ENCODE measurements around the gene PWWP2A. TPM values are rescaled to one million over a fixed set of nuclear protein-coding genes. Genes with fewer than 3 reads are reported as not detected.

The PWWP2A gene
- total and polyA plus RNA-seq, 11 donors, result 3.5 to 13.7 (median 10.1) TPM

DNA sequence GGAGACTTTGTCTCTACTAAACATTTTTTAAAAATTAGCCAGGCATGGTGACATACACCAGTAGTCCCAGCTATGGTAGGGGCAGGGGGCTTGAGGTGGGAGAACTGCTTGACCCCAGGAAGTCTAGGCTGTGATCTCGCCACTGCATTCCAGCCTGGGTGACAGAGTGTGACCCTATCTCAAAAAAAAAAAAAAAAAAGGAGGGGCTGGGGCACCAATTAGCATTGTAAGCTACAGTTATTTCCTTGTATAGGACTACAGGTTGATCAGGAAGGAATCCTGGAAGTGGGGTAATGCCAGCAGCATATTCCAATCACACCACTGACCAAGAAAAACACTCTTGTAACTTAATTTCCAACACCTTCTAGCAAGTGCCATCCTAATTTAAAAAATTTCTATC is 32.1 kb downstream of the PWWP2A start:
- Histone ChIP-seq H3K27ac (no peak overlapping the region), H3K4me3 (no peak overlapping the region), H3K9me3 (no peaks in the 10 kb centered on the region), H3K36me3 (peaks cover 0 to 14% (median 3%) of the 10 kb centered on the region in 9 donors), H3K4me1 (peaks cover 0 to 22% (median 0%) of the 10 kb centered on the region in 12 donors), H3K27me3 (no peaks in the 10 kb centered on the region)
- WGBS, 4 donors, result 94 to 100% (median 98%) methylated on average over 1 of the region's 1 CpG
- intact Hi-C loops (cut with DNase I), result no loop called here
- TF ChIP-seq, protein P1, sequence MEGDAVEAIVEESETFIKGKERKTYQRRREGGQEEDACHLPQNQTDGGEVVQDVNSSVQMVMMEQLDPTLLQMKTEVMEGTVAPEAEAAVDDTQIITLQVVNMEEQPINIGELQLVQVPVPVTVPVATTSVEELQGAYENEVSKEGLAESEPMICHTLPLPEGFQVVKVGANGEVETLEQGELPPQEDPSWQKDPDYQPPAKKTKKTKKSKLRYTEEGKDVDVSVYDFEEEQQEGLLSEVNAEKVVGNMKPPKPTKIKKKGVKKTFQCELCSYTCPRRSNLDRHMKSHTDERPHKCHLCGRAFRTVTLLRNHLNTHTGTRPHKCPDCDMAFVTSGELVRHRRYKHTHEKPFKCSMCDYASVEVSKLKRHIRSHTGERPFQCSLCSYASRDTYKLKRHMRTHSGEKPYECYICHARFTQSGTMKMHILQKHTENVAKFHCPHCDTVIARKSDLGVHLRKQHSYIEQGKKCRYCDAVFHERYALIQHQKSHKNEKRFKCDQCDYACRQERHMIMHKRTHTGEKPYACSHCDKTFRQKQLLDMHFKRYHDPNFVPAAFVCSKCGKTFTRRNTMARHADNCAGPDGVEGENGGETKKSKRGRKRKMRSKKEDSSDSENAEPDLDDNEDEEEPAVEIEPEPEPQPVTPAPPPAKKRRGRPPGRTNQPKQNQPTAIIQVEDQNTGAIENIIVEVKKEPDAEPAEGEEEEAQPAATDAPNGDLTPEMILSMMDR (IDR thresholded peaks at IDR 0.05), result no peak
- ATAC-seq (no peak), DNase-seq (no peak)

DNA sequence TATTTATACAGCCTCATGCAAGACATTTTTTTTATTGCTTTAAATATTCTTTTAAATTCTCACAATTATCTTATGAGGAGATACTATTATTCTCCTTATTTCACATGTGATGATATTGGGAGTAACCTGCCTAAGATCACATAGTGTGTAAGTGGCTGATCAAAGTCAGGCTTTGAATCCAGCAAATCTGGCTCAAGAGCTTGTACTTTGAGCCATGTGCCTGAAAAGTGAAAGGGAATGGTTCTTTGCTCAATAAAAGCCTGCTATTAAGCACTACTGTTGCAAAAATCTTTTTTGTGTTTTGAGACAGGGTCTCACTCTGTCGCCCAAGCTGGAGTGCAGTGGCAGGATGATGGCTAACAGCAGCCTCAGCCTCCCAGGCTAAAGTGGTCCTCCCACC is 35.1 kb downstream of the PWWP2A start:
- H3K36me3 ChIP-seq, result peaks cover 0 to 18% (median 0%) of the 10 kb centered on the region in 9 donors
- no peaks in the 10 kb centered on the region for H3K27me3 ChIP-seq
- TF ChIP-seq, protein P1 (IDR thresholded peaks at IDR 0.05), result no peak
- TF ChIP-seq POLR2A (IDR thresholded peaks at IDR 0.05), result no peak
- no peak for ATAC-seq
- no peak overlapping the region for H3K4me3 ChIP-seq
- intact Hi-C loops (cut with DNase I), result loop anchor here in 1 of 10 donors (5.0 kb wide), 1 partner anchor 263 kb away; no protein-coding TSS in a partner anchor
- H3K9me3 ChIP-seq, result no peaks in the 10 kb centered on the region
- no peak overlapping the region for H3K27ac ChIP-seq
- WGBS, 4 donors, result 92 to 100% (median 99%) methylated on average over 1 of the region's 1 CpG
- peaks cover 0 to 12% (median 0%) of the 10 kb centered on the region in 12 donors for H3K4me1 ChIP-seq
- DNase-seq, result no peak

DNA sequence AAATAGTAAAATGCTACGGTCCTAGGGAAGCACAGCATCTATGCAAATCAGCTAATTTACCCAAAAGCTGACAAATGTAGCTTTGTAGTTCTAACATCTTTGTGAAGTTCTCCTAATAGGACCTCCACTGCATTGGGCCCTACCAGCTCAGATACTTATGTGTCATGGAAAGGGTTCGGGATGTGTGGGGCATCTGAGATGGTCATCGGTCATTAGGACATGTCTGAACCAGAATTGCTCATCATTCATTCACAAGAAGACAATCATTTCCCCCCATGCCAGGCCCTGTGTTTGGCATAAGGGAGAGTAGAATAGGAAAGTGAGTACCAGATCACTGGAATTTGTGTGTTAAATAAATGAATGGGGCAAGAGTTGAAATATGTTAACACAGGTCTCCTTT is 35.7 kb downstream of the PWWP2A start:
- H3K4me1 ChIP-seq, result peaks cover 0 to 11% (median 0%) of the 10 kb centered on the region in 12 donors
- H3K4me3 ChIP-seq, result no peak overlapping the region
- no peaks in the 10 kb centered on the region for H3K9me3 ChIP-seq
- DNase-seq (no peak), ATAC-seq (no peak)
- H3K36me3 ChIP-seq, result peaks cover 0 to 23% (median 3%) of the 10 kb centered on the region in 9 donors
- no peak for TF ChIP-seq POLR2A (IDR thresholded peaks at IDR 0.05)
- TF ChIP-seq, protein P1 (IDR thresholded peaks at IDR 0.05), result no peak
- intact Hi-C loops (cut with DNase I), result loop anchor here in 1 of 10 donors (5.0 kb wide), 1 partner anchor 264 kb away; no protein-coding TSS in a partner anchor
- WGBS, 4 donors, result 71 to 78% (median 75%) methylated on average over 3 of the region's 3 CpGs
- no peaks in the 10 kb centered on the region for H3K27me3 ChIP-seq
- H3K27ac ChIP-seq, result no peak overlapping the region

- intact Hi-C loops (cut with DNase I), result loop anchor here in 1 of 10 donors (5.0 kb wide), 1 partner anchor 264 kb away; no protein-coding TSS in a partner anchor
- no peak for TF ChIP-seq POLR2A (IDR thresholded peaks at IDR 0.05)
- TF ChIP-seq, protein P1 (IDR thresholded peaks at IDR 0.05), result no peak
- DNase-seq, result no peak
- peaks cover 0 to 11% (median 0%) of the 10 kb centered on the region in 12 donors for H3K4me1 ChIP-seq
- H3K27me3 ChIP-seq, result no peaks in the 10 kb centered on the region
- peaks cover 0 to 30% (median 9%) of the 10 kb centered on the region in 9 donors for H3K36me3 ChIP-seq
- H3K9me3 ChIP-seq, result no peaks in the 10 kb centered on the region
- WGBS, 4 donors, result 64 to 73% (median 68%) methylated on average over 9 of the region's 9 CpGs
- H3K27ac ChIP-seq, result no peak overlapping the region
- H3K4me3 ChIP-seq, result no peak overlapping the region
- peak in 2 of 4 donors; percentile 11 to 33 for ATAC-seq
Observed at GRCh38 chr5:160082614-160083500, 36.4 kb downstream of the PWWP2A start.

All from heart left ventricle (tissue), 16 donors.